Measurements from ENCODE around the gene LRRFIP1. TPM values are rescaled to one million over a fixed set of nuclear protein-coding genes. Genes with fewer than 3 reads are reported as not detected.

Gene LRRFIP1
- total and polyA plus RNA-seq, 12 donors, result 91.5 to 132 (median 110) TPM

DNA sequence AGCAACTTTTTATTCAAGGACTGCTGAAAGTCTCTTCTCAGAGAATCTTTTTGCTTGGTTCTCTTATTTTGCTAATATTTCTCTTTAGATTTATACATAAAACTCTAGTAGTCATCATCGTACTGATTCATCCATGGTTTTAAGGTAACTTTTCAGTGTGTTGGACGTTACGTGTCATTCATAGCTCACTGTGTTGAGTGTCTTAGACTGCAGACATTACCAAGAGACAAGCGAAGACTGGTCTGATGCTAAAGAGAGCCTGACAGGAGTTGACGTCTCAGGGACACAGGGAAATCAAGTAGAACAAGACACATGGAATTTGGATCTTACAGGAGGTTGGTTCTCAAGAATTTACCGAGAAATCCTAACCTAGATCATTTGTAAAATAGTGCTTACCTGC, 196.7 kb downstream of the LRRFIP1 start:
- Histone ChIP-seq H3K9me3 (no peaks in the 10 kb centered on the region), H3K4me1 (peaks cover 0 to 5% (median 0%) of the 10 kb centered on the region in 9 donors), H3K4me3 (no peak overlapping the region), H3K27me3 (no peaks in the 10 kb centered on the region), H3K36me3 (no peaks in the 10 kb centered on the region), H3K27ac (no peak overlapping the region)
- TF ChIP-seq, protein P1, sequence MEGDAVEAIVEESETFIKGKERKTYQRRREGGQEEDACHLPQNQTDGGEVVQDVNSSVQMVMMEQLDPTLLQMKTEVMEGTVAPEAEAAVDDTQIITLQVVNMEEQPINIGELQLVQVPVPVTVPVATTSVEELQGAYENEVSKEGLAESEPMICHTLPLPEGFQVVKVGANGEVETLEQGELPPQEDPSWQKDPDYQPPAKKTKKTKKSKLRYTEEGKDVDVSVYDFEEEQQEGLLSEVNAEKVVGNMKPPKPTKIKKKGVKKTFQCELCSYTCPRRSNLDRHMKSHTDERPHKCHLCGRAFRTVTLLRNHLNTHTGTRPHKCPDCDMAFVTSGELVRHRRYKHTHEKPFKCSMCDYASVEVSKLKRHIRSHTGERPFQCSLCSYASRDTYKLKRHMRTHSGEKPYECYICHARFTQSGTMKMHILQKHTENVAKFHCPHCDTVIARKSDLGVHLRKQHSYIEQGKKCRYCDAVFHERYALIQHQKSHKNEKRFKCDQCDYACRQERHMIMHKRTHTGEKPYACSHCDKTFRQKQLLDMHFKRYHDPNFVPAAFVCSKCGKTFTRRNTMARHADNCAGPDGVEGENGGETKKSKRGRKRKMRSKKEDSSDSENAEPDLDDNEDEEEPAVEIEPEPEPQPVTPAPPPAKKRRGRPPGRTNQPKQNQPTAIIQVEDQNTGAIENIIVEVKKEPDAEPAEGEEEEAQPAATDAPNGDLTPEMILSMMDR (IDR thresholded peaks at IDR 0.05), result no peak
- DNase-seq (no peak), ATAC-seq (no peak)
- intact Hi-C loops (cut with DNase I), result no loop called here
- whole genome bisulfite sequencing, 2 donors, result 85 to 88% methylated on average over 6 of the region's 6 CpGs

DNA sequence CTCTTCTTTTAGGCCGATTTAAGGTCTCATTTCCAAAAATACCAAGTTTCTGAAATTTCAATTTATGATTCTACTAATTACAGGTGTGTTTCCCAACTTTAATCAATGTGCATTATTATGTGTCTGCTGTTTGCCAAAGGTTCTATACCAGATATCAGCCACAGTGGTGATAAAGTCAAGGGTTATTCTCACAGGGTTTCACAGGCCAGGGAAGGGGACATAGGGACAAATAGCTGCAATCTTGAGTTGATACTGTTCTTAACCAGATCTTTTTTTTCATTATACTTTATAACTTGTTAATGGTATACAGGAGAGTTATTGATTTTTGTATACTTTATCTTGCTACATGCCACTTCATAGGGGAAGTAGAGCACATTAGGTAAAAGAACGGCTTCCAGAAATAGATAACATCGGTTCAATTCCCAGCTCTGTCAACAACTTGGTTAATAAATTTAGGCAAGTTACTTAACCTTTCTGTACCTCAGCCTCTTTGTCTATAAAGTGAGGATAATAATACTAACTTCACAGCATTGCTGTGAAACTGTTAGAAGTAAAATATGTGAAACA, 200.1 kb downstream of the LRRFIP1 start:
- 78 to 87% methylated on average over 3 of the region's 3 CpGs for WGBS, 2 donors
- Histone ChIP-seq H3K36me3 (no peaks in the 10 kb centered on the region), H3K4me1 (no peaks in the 10 kb centered on the region), H3K4me3 (no peak overlapping the region), H3K9me3 (no peaks in the 10 kb centered on the region), H3K27me3 (no peaks in the 10 kb centered on the region), H3K27ac (no peak overlapping the region)
- TF ChIP-seq, protein P1 (IDR thresholded peaks at IDR 0.05), result no peak
- intact Hi-C loops (cut with DNase I), result no loop called here
- DNase-seq (no peak), ATAC-seq (no peak)

Other genes with a start within 250 kb of the LRRFIP1 start
- gene COL6A3, start 213.4 kb upstream of the LRRFIP1 start, total RNA-seq, result 100 to 1,000 TPM in 2 of 10 donors, 10 to 100 TPM in 8; 27.7 to 222 (median 47.5) TPM
- 100 to 1,000 TPM in 1 of 2 donors, 10 to 100 TPM in 1; 33.5 to 116 TPM for gene COL6A3, start 213.4 kb upstream of the LRRFIP1 start, polyA plus RNA-seq
- 10 to 100 TPM; 22.3 to 48.5 (median 40.8) TPM for gene MLPH, start 140.3 kb upstream of the LRRFIP1 start, total RNA-seq
- 10 to 100 TPM in 1 of 2 donors, 1 to 10 TPM in 1; 9.7 to 60.0 TPM for gene MLPH, start 140.3 kb upstream of the LRRFIP1 start, polyA plus RNA-seq
- not detected for gene PRLH, start 61.0 kb upstream of the LRRFIP1 start, total RNA-seq
- not detected for gene PRLH, start 61.0 kb upstream of the LRRFIP1 start, polyA plus RNA-seq
- gene RAB17, start 36.9 kb upstream of the LRRFIP1 start, total RNA-seq, result 1 to 10 TPM; 1.9 to 6.9 (median 4.6) TPM
- 1 to 10 TPM; 4.8 to 7.6 TPM for gene RAB17, start 36.9 kb upstream of the LRRFIP1 start, polyA plus RNA-seq
- under 1 TPM; 0.19 to 0.83 (median 0.32) TPM for gene RBM44, start 171.2 kb downstream of the LRRFIP1 start, total RNA-seq
- gene RBM44, start 171.2 kb downstream of the LRRFIP1 start, polyA plus RNA-seq, result under 1 TPM; 0.13 to 0.80 TPM
- gene RAMP1, start 232.0 kb downstream of the LRRFIP1 start, total RNA-seq, result 100 to 1,000 TPM in 8 of 10 donors, 10 to 100 TPM in 2; 52.7 to 428 (median 162) TPM
- 1,000 to 10,000 TPM in 1 of 2 donors, 100 to 1,000 TPM in 1; 288 to 1,549 TPM for gene RAMP1, start 232.0 kb downstream of the LRRFIP1 start, polyA plus RNA-seq